GM18868 (cell line): ENCODE measurements around the gene CTAG1A.
"Not testable (repeated sequence)": the region's sequence is repeated elsewhere in the genome, so short reads cannot be mapped to it uniquely, and the experiment has no call there.

Source experiments
- ATAC-seq: cut with Tn5 transposase; IDR thresholded peaks from one replicate; pipeline ENCODE4 v1.9.1; 2021; ENCODE audit warnings: mild to moderate bottlenecking, moderate library complexity; ENCODE audit not compliant: unreplicated experiment

Gene CTAG1A

GRCh38 chrX:154570361-154570760, 14.6 kb upstream of the CTAG1A start:
- ATAC-seq = not testable (repeated sequence)

GRCh38 chrX:154573061-154573460, 11.9 kb upstream of the CTAG1A start:
- not testable (repeated sequence) for ATAC-seq

GRCh38 chrX:154575076-154575475, 9.9 kb upstream of the CTAG1A start:
- ATAC-seq = not testable (repeated sequence)

- not testable (repeated sequence) for ATAC-seq
Measured at GRCh38 chrX:154582994-154583393, 1.9 kb upstream of the CTAG1A start.

- ATAC-seq = not testable (repeated sequence)
Measured at GRCh38 chrX:154590415-154590814, 5.5 kb downstream of the CTAG1A start.

GRCh38 chrX:154592505-154592904, 7.6 kb downstream of the CTAG1A start:
- ATAC-seq = no peak

GRCh38 chrX:154593201-154593600, 8.3 kb downstream of the CTAG1A start:
- ATAC-seq = no peak

GRCh38 chrX:154594491-154594890, 9.6 kb downstream of the CTAG1A start:
- ATAC-seq = no peak

- no peak for ATAC-seq
Measured at GRCh38 chrX:154595559-154596249, 10.8 kb downstream of the CTAG1A start.

GRCh38 chrX:154596290-154596929, 11.5 kb downstream of the CTAG1A start:
- ATAC-seq = no peak

- ATAC-seq = no peak
Measured at GRCh38 chrX:154597221-154597620, 12.3 kb downstream of the CTAG1A start.

- ATAC-seq = no peak
Measured at GRCh38 chrX:154598656-154599055, 13.7 kb downstream of the CTAG1A start.

GRCh38 chrX:154599531-154599930, 14.6 kb downstream of the CTAG1A start:
- ATAC-seq = no peak

- no peak for ATAC-seq
Measured at GRCh38 chrX:154600759-154601374, 15.9 kb downstream of the CTAG1A start.

GRCh38 chrX:154602226-154602625, 17.3 kb downstream of the CTAG1A start:
- ATAC-seq = no peak

- no peak for ATAC-seq
Measured at GRCh38 chrX:154602766-154603437, 18.0 kb downstream of the CTAG1A start.

- ATAC-seq = no peak
Measured at GRCh38 chrX:154603438-154604430, 18.8 kb downstream of the CTAG1A start.

- ATAC-seq = no peak
Measured at GRCh38 chrX:154605566-154605965, 20.6 kb downstream of the CTAG1A start.

GRCh38 chrX:154607370-154607769, 22.4 kb downstream of the CTAG1A start:
- ATAC-seq = no peak

- not testable (repeated sequence) for ATAC-seq
Measured at GRCh38 chrX:154607976-154608375, 23.0 kb downstream of the CTAG1A start.
